WI38 (cell line): ENCODE measurements around the gene BGN.

ENCODE experiments used
- H3K4me3 ChIP-seq: 2 replicates; pipeline ENCODE4 v1.5.1; 2011; ENCODE audit warnings: low read depth, mild to moderate bottlenecking, control low read depth, low read length
- CTCF ChIP-seq: IDR thresholded peaks from 2 replicates; pipeline ENCODE4 v1.5.1; 2012; ENCODE audit warnings: low read depth, mild to moderate bottlenecking, control low read depth, low read length

Gene BGN

GRCh38 chrX:153475751-153476281, 19.0 kb upstream of the BGN start:
- H3K4me3 ChIP-seq: no peak overlapping the region
- TF ChIP-seq CTCF: no peak

- H3K4me3 ChIP-seq: no peak overlapping the region
- no peak for TF ChIP-seq CTCF
Observed at GRCh38 chrX:153476666-153477363, 18.0 kb upstream of the BGN start.

GRCh38 chrX:153477364-153477857, 17.4 kb upstream of the BGN start:
- TF ChIP-seq CTCF: no peak

GRCh38 chrX:153477901-153478300, 16.9 kb upstream of the BGN start:
- no peak overlapping the region for H3K4me3 ChIP-seq
- no peak for TF ChIP-seq CTCF

More at GRCh38 chrX:153477364-153477857, 17.4 kb upstream of the BGN start:
- H3K4me3 ChIP-seq: no peak overlapping the region

- no peak overlapping the region for H3K4me3 ChIP-seq
- TF ChIP-seq CTCF: no peak
Observed at GRCh38 chrX:153478746-153479145, 16.0 kb upstream of the BGN start.

GRCh38 chrX:153481043-153481442, 13.7 kb upstream of the BGN start:
- no peak for TF ChIP-seq CTCF
- H3K4me3 ChIP-seq: no peak overlapping the region

- H3K4me3 ChIP-seq: no peak overlapping the region
- no peak for TF ChIP-seq CTCF
Observed at GRCh38 chrX:153482376-153483015, 12.3 kb upstream of the BGN start.
